HepG2 (cell line): ENCODE results near the gene GP1BA. TPM values are rescaled to one million over a fixed set of nuclear protein-coding genes. Genes with fewer than 3 reads are reported as not detected.
A peak's percentile ranks its signal among the peaks of the same experiment; 100 is the strongest.

Experiments
- ATAC-seq: fragments of 200-7000 bp; cut with Tn5 transposase; 3 replicates; pipeline ENCODE4 v1.9.1; 2020; ENCODE audit warnings: mild to moderate bottlenecking, moderate library complexity
- BruUV-seq: library from RNA; stranded (reverse); fragments of 400-500 nt; replicated peaks from 2 replicates; lab custom pipeline; 2021; lab: Mats Ljungman, UMichigan
- CTCF ChIA-PET: fragments of 300-600 bp; formaldehyde crosslinking; extraction: SDS; loops from one replicate; lab custom pipeline; 2021; ENCODE audit warnings: low total read pairs, inconsistent platforms, low intra/inter-chr PET ratio; lab: Yijun Ruan, JAX
- POLR2A ChIA-PET: fragments of 350-600 bp; sonication (Branson Sonifier 250); formaldehyde crosslinking; loops from one replicate; lab custom pipeline; 2020; ENCODE audit warnings: antibody characterized with exemption, inconsistent platforms; lab: Yijun Ruan, JAX
- DNase-seq: peaks from one replicate; pipeline ENCODE4 v3.0.0-alpha.2; 2015; ENCODE audit warnings: low spot score
- FAIRE-seq: peaks from 3 replicates; lab custom pipeline; 2011; peaks lifted over from hg19 to GRCh38; lab: Jason Lieb, UNC
- H2AFZ ChIP-seq: one replicate; pipeline ENCODE4 v1.6.1; 2011; ENCODE audit warnings: low read length, inconsistent platforms
- H3K27ac ChIP-seq: fragments of 300-600 bp; 3 replicates; pipeline ENCODE4 v1.8.0; 2011; ENCODE audit warnings: mixed run types, mild to moderate bottlenecking, mixed read lengths, low read length, inconsistent platforms; ENCODE audit not compliant: insufficient read depth; ENCODE audit errors: extremely low read length
- H3K27me3 ChIP-seq, 2 experiments: fragments of 200-600 bp in 1 of 2; 2 replicates in 1 of 2; 3 replicates in 1 of 2; pipeline versions ENCODE4 v1.6.0 to v1.8.0; 2011; ENCODE audit warnings: low read length in 2 of 2, mild to moderate bottlenecking in 2 of 2, moderate library complexity in 2 of 2, inconsistent platforms in 1 of 2; ENCODE audit not compliant: insufficient read depth in 2 of 2, control insufficient read depth in 1 of 2
- H3K36me3 ChIP-seq, 2 experiments: fragments of 200-600 bp in 1 of 2; replicated peaks in 1 of 2; 2 replicates in 1 of 2; 3 replicates in 1 of 2; pipeline versions ENCODE4 v1.5.1 to v1.8.0; 2011; ENCODE audit warnings: low read length in 2 of 2, inconsistent platforms in 1 of 2; ENCODE audit not compliant: insufficient read depth in 2 of 2, control insufficient read depth in 1 of 2
- H3K4me1 ChIP-seq: 2 replicates; pipeline ENCODE4 v1.5.1; 2012; ENCODE audit warnings: low read length, inconsistent platforms; ENCODE audit not compliant: insufficient read depth
- H3K4me2 ChIP-seq: 2 replicates; pipeline ENCODE4 v1.6.0; 2011; ENCODE audit warnings: low read depth, low read length, inconsistent platforms
- H3K4me3 ChIP-seq, 3 experiments: fragments of 200-600 bp in 1 of 3; sonication (generic), shearing (Covaris generic) in 1 of 3; replicated peaks in 1 of 3; 2 replicates each; pipeline ENCODE4 v1.5.1; 2011 to 2016; ENCODE audit warnings: low read length in 3 of 3, inconsistent platforms in 2 of 3, low read depth in 2 of 3, mild to moderate bottlenecking in 2 of 3, control low read depth in 1 of 3, mixed read lengths in 1 of 3; ENCODE audit not compliant: insufficient read depth in 1 of 3
- H3K79me2 ChIP-seq: one replicate; pipeline ENCODE4 v1.6.1; 2011; ENCODE audit warnings: low read length, inconsistent platforms; ENCODE audit not compliant: insufficient read depth
- H3K9ac ChIP-seq: 2 replicates; pipeline ENCODE4 v1.6.0; 2011; ENCODE audit warnings: mild to moderate bottlenecking, low read depth, low read length, inconsistent platforms; ENCODE audit not compliant: insufficient read depth
- H3K9me3 ChIP-seq: 2 replicates; pipeline ENCODE4 v1.5.1; 2012; ENCODE audit warnings: mild to moderate bottlenecking, low read length
- H4K20me1 ChIP-seq: 2 replicates; pipeline ENCODE4 v1.6.0; 2011; ENCODE audit warnings: inconsistent platforms, mild to moderate bottlenecking, low read length, moderate library complexity; ENCODE audit not compliant: insufficient read depth
- AKAP8 ChIP-seq: sonication (generic); formaldehyde crosslinking; IDR thresholded peaks from 2 replicates; pipeline ENCODE4 v1.5.1; 2020; ENCODE audit warnings: mild to moderate bottlenecking, missing genetic modification reagents
- MAF1 ChIP-seq: sonication (generic); formaldehyde crosslinking; IDR thresholded peaks from 2 replicates; pipeline ENCODE4 v1.5.0; 2020; ENCODE audit warnings: missing genetic modification reagents, borderline replicate concordance
- MYNN ChIP-seq: sonication (generic); formaldehyde crosslinking; IDR thresholded peaks from 2 replicates; pipeline ENCODE4 v1.4.0; 2020; ENCODE audit warnings: mild to moderate bottlenecking, low read depth, missing genetic modification reagents
- PHF8 ChIP-seq: sonication (generic); formaldehyde crosslinking; IDR thresholded peaks from 2 replicates; pipeline ENCODE4 v1.5.0; 2020; ENCODE audit warnings: missing genetic modification reagents
- THAP9 ChIP-seq: sonication (generic); formaldehyde crosslinking; IDR thresholded peaks from 2 replicates; pipeline ENCODE4; 2020; ENCODE audit warnings: missing genetic modification reagents, mild to moderate bottlenecking, borderline replicate concordance
- TOPORS ChIP-seq: sonication (generic); formaldehyde crosslinking; IDR thresholded peaks from 2 replicates; pipeline ENCODE4 v1.8.0; 2023; ENCODE audit warnings: mild to moderate bottlenecking, missing genetic modification reagents
- ZNF7 ChIP-seq: IDR thresholded peaks from 2 replicates; pipeline ENCODE4 v1.6.1; 2016; ENCODE audit warnings: missing biosample characterization, missing genetic modification reagents
- ZNF749 ChIP-seq: sonication (generic); formaldehyde crosslinking; IDR thresholded peaks from 2 replicates; pipeline ENCODE4 v1.8.0; 2022; ENCODE audit warnings: mild to moderate bottlenecking, missing genetic modification reagents, moderate library complexity, borderline replicate concordance
- WGBS: methylation state at CpG from one replicate; pipeline ENCODE4 v1.1.6; 2017; ENCODE audit warnings: low lambda C conversion rate; 5-methylcytosine and 5-hydroxymethylcytosine counted together
- in situ Hi-C: cut with HindIII; loops from 2 replicates; pipeline ENCODE4 v1.10.0; 2017; ENCODE audit warnings: low pct_unique_long_range_greater_than_20kb; ENCODE audit not compliant: extremely low pct_ligation_motif_present
- intact Hi-C: fragments of 100-400 bp; cut with micrococcal nuclease; formaldehyde crosslinking; loops from one replicate; pipeline ENCODE4 v1.10.0; 2022; ENCODE audit not compliant: unreplicated experiment
- polyA plus RNA-seq, 8 experiments: library from polyadenylated mRNA; depleted of rRNA in 3 of 8; stranded (reverse) in 7 of 8; unstranded in 1 of 8; fragments of >200 nt; fragmentation: Illumina TruSeq in 4 of 8; extraction: Trizol in 4 of 8; gene quantifications; 2 replicates each; pipeline versions ENCODE4 v1.2.1 to v1.2.3, GENCODE V29; 2011 to 2016; ENCODE audit warnings: low read depth in 4 of 8, missing spikeins in 1 of 8, mixed read lengths in 1 of 8; ENCODE audit not compliant: insufficient read depth in 1 of 8
- total RNA-seq, 5 experiments: library from RNA; depleted of rRNA; stranded (reverse); fragments of >200 nt; fragmentation: Illumina TruSeq; extraction: Trizol; gene quantifications; 2 replicates each; pipeline ENCODE4 v1.2.3, GENCODE V29; 2016; ENCODE audit warnings: low read depth in 1 of 5
- TF ChIP-seq, protein P1 (sequence below): sonication (generic); formaldehyde crosslinking; IDR thresholded peaks from one replicate; pipeline ENCODE4 v1.5.1; 2020; ENCODE audit warnings: mild to moderate bottlenecking, missing genetic modification reagents; ENCODE audit errors: not compliant biosample characterization
- TF ChIP-seq, protein P2 (sequence below): sonication (generic); formaldehyde crosslinking; conservative IDR thresholded peaks from 2 replicates; pipeline ENCODE4 v1.4.0; 2020; ENCODE audit warnings: missing genetic modification reagents

Gene GP1BA
- total and polyA plus RNA-seq, 2 of the 13 experiments (the other 11 are each of a cell fraction or from before 2014, with no cell fraction given) = not detected

GRCh38 chr17:4940555-4941318 lies 8.7 kb downstream of the GP1BA start:
- H3K9me3 ChIP-seq = no peaks in the 10 kb centered on the region
- WGBS = 2% methylated on average over 21 of the region's 29 CpGs
- in situ Hi-C loops = no loop called here
- H3K4me3 ChIP-seq = peak overlapping the region; percentile 91 to 97 (median 93)
- FAIRE-seq (no peak), ATAC-seq (peak; percentile 78), DNase-seq (peak; percentile 89)
- peak overlapping the region; percentile 96 for H3K27ac ChIP-seq
- CTCF ChIA-PET = interaction anchor here (0.9 kb wide), 1 partner anchor 33 kb away, joined by 3 read pairs; no protein-coding TSS in a partner anchor
- H3K4me1 ChIP-seq = peaks cover 37% of the 10 kb centered on the region
- POLR2A ChIA-PET = interaction anchor here (1.0 to 3.9 kb wide), 23 partner anchors 9 to 404 kb away, joined by 3 to 201 read pairs (median 6); partner anchors contain the start of genes ARRB2, CAMTA2, ENO3 and INCA1
- peak overlapping the region; percentile 95 for H3K9ac ChIP-seq
- TSS peak; percentile 84 for BruUV-seq
- peaks cover 53% of the 10 kb centered on the region for H3K79me2 ChIP-seq
- H3K4me2 ChIP-seq = peak overlapping the region; percentile 98
- H3K36me3 ChIP-seq = peaks cover 11 to 40% of the 10 kb centered on the region in 2 experiments
- H2AFZ ChIP-seq = no peak overlapping the region
- intact Hi-C loops = no loop called here
- H3K27me3 ChIP-seq = no peaks in the 10 kb centered on the region; a peak in 1 of 5 replicates
- peaks cover 14% of the 10 kb centered on the region; the same call in 1 of the 2 replicates for H4K20me1 ChIP-seq
- TF ChIP-seq MAF1 (CRISPR knock-in tag) = no peak
- TF ChIP-seq ZNF749 (CRISPR knock-in tag) = no peak
- TF ChIP-seq, protein P1, sequence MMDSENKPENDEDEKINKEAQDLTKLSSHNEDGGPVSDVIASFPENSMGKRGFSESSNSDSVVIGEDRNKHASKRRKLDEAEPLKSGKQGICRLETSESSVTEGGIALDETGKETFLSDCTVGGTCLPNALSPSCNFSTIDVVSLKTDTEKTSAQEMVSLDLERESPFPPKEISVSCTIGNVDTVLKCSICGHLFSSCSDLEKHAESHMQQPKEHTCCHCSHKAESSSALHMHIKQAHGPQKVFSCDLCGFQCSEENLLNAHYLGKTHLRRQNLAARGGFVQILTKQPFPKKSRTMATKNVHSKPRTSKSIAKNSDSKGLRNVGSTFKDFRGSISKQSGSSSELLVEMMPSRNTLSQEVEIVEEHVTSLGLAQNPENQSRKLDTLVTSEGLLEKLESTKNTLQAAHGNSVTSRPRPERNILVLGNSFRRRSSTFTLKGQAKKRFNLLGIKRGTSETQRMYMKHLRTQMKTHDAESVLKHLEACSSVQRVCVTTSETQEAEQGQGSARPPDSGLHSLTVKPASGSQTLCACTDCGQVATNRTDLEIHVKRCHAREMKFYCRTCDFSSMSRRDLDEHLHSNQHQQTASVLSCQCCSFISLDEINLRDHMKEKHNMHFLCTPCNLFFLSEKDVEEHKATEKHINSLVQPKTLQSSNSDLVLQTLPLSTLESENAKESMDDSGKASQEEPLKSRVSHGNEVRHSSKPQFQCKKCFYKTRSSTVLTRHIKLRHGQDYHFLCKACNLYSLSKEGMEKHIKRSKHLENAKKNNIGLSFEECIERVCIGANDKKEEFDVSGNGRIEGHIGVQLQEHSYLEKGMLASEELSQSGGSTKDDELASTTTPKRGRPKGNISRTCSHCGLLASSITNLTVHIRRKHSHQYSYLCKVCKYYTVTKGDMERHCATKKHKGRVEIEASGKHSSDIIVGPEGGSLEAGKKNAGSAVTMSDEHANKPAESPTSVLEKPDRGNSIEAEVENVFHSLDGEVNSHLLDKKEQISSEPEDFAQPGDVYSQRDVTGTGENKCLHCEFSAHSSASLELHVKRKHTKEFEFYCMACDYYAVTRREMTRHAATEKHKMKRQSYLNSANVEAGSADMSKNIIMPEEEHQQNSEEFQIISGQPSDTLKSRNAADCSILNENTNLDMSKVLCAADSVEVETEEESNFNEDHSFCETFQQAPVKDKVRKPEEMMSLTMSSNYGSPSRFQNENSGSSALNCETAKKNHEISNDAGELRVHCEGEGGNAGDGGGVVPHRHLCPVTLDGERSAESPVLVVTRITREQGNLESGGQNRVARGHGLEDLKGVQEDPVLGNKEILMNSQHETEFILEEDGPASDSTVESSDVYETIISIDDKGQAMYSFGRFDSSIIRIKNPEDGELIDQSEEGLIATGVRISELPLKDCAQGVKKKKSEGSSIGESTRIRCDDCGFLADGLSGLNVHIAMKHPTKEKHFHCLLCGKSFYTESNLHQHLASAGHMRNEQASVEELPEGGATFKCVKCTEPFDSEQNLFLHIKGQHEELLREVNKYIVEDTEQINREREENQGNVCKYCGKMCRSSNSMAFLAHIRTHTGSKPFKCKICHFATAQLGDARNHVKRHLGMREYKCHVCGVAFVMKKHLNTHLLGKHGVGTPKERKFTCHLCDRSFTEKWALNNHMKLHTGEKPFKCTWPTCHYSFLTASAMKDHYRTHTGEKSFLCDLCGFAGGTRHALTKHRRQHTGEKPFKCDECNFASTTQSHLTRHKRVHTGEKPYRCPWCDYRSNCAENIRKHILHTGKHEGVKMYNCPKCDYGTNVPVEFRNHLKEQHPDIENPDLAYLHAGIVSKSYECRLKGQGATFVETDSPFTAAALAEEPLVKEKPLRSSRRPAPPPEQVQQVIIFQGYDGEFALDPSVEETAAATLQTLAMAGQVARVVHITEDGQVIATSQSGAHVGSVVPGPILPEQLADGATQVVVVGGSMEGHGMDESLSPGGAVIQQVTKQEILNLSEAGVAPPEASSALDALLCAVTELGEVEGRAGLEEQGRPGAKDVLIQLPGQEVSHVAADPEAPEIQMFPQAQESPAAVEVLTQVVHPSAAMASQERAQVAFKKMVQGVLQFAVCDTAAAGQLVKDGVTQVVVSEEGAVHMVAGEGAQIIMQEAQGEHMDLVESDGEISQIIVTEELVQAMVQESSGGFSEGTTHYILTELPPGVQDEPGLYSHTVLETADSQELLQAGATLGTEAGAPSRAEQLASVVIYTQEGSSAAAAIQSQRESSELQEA (CRISPR knock-in tag) = peak; percentile 60
- TF ChIP-seq AKAP8 (CRISPR knock-in tag) = no peak
- TF ChIP-seq, protein P2, sequence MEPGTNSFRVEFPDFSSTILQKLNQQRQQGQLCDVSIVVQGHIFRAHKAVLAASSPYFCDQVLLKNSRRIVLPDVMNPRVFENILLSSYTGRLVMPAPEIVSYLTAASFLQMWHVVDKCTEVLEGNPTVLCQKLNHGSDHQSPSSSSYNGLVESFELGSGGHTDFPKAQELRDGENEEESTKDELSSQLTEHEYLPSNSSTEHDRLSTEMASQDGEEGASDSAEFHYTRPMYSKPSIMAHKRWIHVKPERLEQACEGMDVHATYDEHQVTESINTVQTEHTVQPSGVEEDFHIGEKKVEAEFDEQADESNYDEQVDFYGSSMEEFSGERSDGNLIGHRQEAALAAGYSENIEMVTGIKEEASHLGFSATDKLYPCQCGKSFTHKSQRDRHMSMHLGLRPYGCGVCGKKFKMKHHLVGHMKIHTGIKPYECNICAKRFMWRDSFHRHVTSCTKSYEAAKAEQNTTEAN (CRISPR knock-in tag) = no peak
- TF ChIP-seq TOPORS = 0 out of 2 replicates have a peak, but pooled peaks have one; percentile 10
- 0 out of 2 replicates have a peak, but pooled peaks have one; percentile 13 for TF ChIP-seq PHF8 (CRISPR knock-in tag)
- peak; percentile 49; the same call in 1 of the 2 replicates for TF ChIP-seq THAP9
- TF ChIP-seq ZNF7 (CRISPR knock-in tag) = no peak
- TF ChIP-seq MYNN (CRISPR knock-in tag) = no peak
